Measurements from ENCODE around the gene TTC39B.

Gene TTC39B

GRCh38 chr9:15115702-15116101 lies 191.3 kb downstream of the TTC39B start:
- DNase-seq: no peak

- no peak for DNase-seq
Observed at GRCh38 chr9:15115041-15115440, 192.0 kb downstream of the TTC39B start.
